ENCODE data around the gene ZDHHC3.

ZDHHC3 gene

GRCh38 chr3:44976002-44976815 lies at the start of gene ZDHHC3, which contains the start of gene EXOSC7:
Gene ZDHHC3, minus strand, starts transcription at chr3:44976174. Its CDS starts 16,738 bp downstream, at chr3:44959436.
Gene EXOSC7, plus strand, starts transcription at chr3:44976244. Its CDS starts 34 bp downstream, at chr3:44976278.
- peak; percentile 85 for DNase-seq

- DNase-seq, result no peak
Observed at GRCh38 chr3:45024542-45025255, 48.7 kb upstream of the ZDHHC3 start.

GRCh38 chr3:45023675-45024074 lies 47.7 kb upstream of the ZDHHC3 start:
- no peak for DNase-seq

GRCh38 chr3:45021524-45022297 lies 45.7 kb upstream of the ZDHHC3 start:
- DNase-seq, result no peak

GRCh38 chr3:45020534-45020933 lies 44.6 kb upstream of the ZDHHC3 start:
- no peak for DNase-seq

- no peak for DNase-seq
Observed at GRCh38 chr3:45017821-45018220, 41.8 kb upstream of the ZDHHC3 start.

GRCh38 chr3:45016916-45017315 lies 40.9 kb upstream of the ZDHHC3 start:
- DNase-seq, result peak; percentile 42

- no peak for DNase-seq
Observed at GRCh38 chr3:45012577-45012976, 36.6 kb upstream of the ZDHHC3 start.

- DNase-seq, result peak; percentile 98
Observed at GRCh38 chr3:45011756-45012508, 36.0 kb upstream of the ZDHHC3 start.

- peak; percentile 98 for DNase-seq
Observed at GRCh38 chr3:45010811-45011333, 34.9 kb upstream of the ZDHHC3 start.

GRCh38 chr3:45009868-45010267 lies 33.9 kb upstream of the ZDHHC3 start:
- DNase-seq, result no peak

GRCh38 chr3:45008117-45008516 lies 32.1 kb upstream of the ZDHHC3 start:
- peak; percentile 65 for DNase-seq

GRCh38 chr3:45007091-45007490 lies 31.1 kb upstream of the ZDHHC3 start:
- no peak for DNase-seq

- DNase-seq, result no peak
Observed at GRCh38 chr3:45003859-45004258, 27.9 kb upstream of the ZDHHC3 start.

- DNase-seq, result no peak
Observed at GRCh38 chr3:45003406-45003805, 27.4 kb upstream of the ZDHHC3 start.

GRCh38 chr3:45002720-45003119 lies 26.7 kb upstream of the ZDHHC3 start:
- no peak for DNase-seq

GRCh38 chr3:45002139-45002660 lies 26.2 kb upstream of the ZDHHC3 start:
- no peak for DNase-seq

- DNase-seq, result no peak
Observed at GRCh38 chr3:45001738-45002137, 25.8 kb upstream of the ZDHHC3 start.

GRCh38 chr3:45000823-45001222 lies 24.8 kb upstream of the ZDHHC3 start:
- no peak for DNase-seq

GRCh38 chr3:44999782-45000181 lies 23.8 kb upstream of the ZDHHC3 start:
- DNase-seq, result no peak

GRCh38 chr3:44996556-44996969 lies 20.6 kb upstream of the ZDHHC3 start:
- DNase-seq, result no peak
